SK-N-SH treated with all-trans-retinoic acid at 6 μM for 48 hours (cell line): ENCODE measurements around the gene C11orf21.

ENCODE experiments used
- GLIS3 ChIP-seq: fragments of 250-450 bp; sonication (Bioruptor Pico); IDR thresholded peaks from 2 replicates; pipeline ENCODE4 v1.5.0; 2020; ENCODE audit warnings: mild to moderate bottlenecking, moderate library complexity
- OSR1 ChIP-seq: fragments of 250-450 bp; sonication (Bioruptor Pico); IDR thresholded peaks from 2 replicates; pipeline ENCODE4 v1.8.0; 2022; ENCODE audit warnings: moderate library complexity, mild to moderate bottlenecking, inconsistent platforms
- RARB ChIP-seq: fragments of 250-450 bp; sonication (Bioruptor Pico); IDR thresholded peaks from 2 replicates; pipeline ENCODE4 v1.8.0; 2021; ENCODE audit warnings: mild to moderate bottlenecking, moderate library complexity
- TCF4 ChIP-seq: fragments of 250-450 bp; sonication (Bioruptor Pico); IDR thresholded peaks from 2 replicates; pipeline ENCODE4 v1.8.0; 2021; ENCODE audit warnings: mild to moderate bottlenecking, moderate library complexity, borderline replicate concordance
- TOX ChIP-seq: fragments of 250-450 bp; sonication (Bioruptor Pico); IDR thresholded peaks from 2 replicates; pipeline ENCODE4 v1.8.0; 2021; ENCODE audit warnings: mild to moderate bottlenecking, moderate library complexity, borderline replicate concordance
- ZNF70 ChIP-seq: fragments of 450-650 bp; formaldehyde crosslinking; IDR thresholded peaks from 2 replicates; pipeline ENCODE4 v1.5.0; 2020; ENCODE audit warnings: mild to moderate bottlenecking, moderate library complexity
- TF ChIP-seq, protein P1 (sequence below): fragments of 250-450 bp; sonication (Bioruptor Pico); IDR thresholded peaks from 2 replicates; pipeline ENCODE4 v1.5.1; 2021; ENCODE audit warnings: mild to moderate bottlenecking, moderate library complexity
- TF ChIP-seq, protein P2 (sequence below): fragments of 250-450 bp; sonication (Bioruptor Pico); IDR thresholded peaks from 2 replicates; pipeline ENCODE4 v1.8.0; 2020; ENCODE audit warnings: mild to moderate bottlenecking, moderate library complexity, borderline replicate concordance

DNA sequence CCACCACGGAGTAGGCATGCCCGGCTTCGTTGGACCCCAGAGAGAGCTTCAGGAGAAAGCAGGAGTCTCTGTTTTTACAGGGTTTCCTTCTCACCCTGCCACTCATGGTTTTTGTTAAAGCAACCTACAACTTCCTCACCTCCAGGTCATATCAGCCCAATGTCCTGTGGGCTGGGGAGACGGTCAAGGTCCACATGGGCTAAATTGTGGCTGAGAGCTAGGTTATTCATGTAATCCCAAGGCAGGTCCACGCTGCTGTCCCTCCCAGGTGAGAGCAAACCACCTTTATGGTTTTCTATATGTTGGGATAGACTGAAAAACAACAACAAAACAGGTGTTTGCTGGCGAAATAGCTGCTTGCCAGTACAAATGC is 19.6 kb upstream of the C11orf21 start:
- TF ChIP-seq, protein P1, sequence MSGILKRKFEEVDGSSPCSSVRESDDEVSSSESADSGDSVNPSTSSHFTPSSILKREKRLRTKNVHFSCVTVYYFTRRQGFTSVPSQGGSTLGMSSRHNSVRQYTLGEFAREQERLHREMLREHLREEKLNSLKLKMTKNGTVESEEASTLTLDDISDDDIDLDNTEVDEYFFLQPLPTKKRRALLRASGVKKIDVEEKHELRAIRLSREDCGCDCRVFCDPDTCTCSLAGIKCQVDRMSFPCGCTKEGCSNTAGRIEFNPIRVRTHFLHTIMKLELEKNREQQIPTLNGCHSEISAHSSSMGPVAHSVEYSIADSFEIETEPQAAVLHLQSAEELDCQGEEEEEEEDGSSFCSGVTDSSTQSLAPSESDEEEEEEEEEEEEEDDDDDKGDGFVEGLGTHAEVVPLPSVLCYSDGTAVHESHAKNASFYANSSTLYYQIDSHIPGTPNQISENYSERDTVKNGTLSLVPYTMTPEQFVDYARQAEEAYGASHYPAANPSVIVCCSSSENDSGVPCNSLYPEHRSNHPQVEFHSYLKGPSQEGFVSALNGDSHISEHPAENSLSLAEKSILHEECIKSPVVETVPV (CRISPR knock-in tag), result no peak
- TF ChIP-seq TCF4 (CRISPR knock-in tag) (no peak), TOX (CRISPR knock-in tag) (no peak), OSR1 (CRISPR knock-in tag) (no peak), RARB (CRISPR knock-in tag) (no peak), ZNF70 (CRISPR knock-in tag) (no peak), GLIS3 (CRISPR knock-in tag) (no peak)
- TF ChIP-seq, protein P2, sequence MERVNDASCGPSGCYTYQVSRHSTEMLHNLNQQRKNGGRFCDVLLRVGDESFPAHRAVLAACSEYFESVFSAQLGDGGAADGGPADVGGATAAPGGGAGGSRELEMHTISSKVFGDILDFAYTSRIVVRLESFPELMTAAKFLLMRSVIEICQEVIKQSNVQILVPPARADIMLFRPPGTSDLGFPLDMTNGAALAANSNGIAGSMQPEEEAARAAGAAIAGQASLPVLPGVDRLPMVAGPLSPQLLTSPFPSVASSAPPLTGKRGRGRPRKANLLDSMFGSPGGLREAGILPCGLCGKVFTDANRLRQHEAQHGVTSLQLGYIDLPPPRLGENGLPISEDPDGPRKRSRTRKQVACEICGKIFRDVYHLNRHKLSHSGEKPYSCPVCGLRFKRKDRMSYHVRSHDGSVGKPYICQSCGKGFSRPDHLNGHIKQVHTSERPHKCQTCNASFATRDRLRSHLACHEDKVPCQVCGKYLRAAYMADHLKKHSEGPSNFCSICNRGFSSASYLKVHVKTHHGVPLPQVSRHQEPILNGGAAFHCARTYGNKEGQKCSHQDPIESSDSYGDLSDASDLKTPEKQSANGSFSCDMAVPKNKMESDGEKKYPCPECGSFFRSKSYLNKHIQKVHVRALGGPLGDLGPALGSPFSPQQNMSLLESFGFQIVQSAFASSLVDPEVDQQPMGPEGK (CRISPR knock-in tag), result no peak
